ENCODE measurements around the gene IRF9. TPM values are rescaled to one million over a fixed set of nuclear protein-coding genes. Genes with fewer than 3 reads are reported as not detected.

Gene IRF9
- total and polyA plus RNA-seq, 10 donors = 85.8 to 265 (median 156) TPM

DNA sequence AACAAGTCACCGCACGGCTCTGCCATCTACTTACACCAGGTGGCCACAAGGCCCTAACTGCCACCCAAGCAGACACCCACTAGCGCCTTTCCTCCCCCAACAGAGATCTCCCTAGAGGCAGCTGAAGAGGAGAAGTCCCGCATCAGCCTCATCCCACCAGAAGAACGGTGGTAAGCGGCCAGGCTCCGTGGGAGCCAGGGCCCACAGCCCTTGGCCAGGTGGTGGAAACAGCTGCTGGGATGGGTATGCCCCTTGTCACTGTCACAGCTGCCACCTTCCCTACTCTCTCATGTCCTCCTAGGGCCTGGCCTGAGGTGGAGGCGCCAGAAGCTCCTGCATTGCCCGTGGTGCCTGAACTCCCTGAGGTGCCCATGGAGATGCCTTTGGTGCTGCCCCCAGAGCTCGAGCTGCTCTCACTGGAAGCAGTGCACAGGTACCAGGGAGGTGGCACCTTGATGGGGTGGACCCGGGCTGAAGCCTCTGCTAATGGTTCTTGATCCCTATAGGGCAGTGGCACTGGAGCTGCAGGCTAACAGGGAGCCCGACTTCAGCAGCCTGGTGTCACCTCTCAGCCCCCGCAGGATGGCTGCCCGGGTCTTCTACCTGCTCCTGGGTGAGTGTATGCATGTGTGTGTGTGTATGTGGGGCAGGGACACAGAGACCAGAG, 18.4 kb downstream of the IRF9 start:
- Histone ChIP-seq H3K9me3 (no peaks in the 10 kb centered on the region), H3K4me3 (no peak overlapping the region), H3K27me3 (replicated peaks in 1 of 7) (no peaks in the 10 kb centered on the region), H3K36me3 (peaks cover 2 to 100% (median 88%) of the 10 kb centered on the region in 6 donors), H3K27ac (no peak overlapping the region), H3K4me1 (no peaks in the 10 kb centered on the region)
- peak; percentile 1 to 52 (median 20) for TF ChIP-seq POLR2AphosphoS5 (IDR thresholded peaks at IDR 0.05)
- TF ChIP-seq POLR2A (IDR thresholded peaks at IDR 0.05) = no peak
- 84 to 90% (median 86%) methylated on average over 10 to 14 of the region's 14 CpGs for WGBS, 5 donors
- peak; percentile 56 for DNase-seq
- intact Hi-C loops (cut with DNase I; ENCODE audit: low total_unique reads) = no loop called here

DNA sequence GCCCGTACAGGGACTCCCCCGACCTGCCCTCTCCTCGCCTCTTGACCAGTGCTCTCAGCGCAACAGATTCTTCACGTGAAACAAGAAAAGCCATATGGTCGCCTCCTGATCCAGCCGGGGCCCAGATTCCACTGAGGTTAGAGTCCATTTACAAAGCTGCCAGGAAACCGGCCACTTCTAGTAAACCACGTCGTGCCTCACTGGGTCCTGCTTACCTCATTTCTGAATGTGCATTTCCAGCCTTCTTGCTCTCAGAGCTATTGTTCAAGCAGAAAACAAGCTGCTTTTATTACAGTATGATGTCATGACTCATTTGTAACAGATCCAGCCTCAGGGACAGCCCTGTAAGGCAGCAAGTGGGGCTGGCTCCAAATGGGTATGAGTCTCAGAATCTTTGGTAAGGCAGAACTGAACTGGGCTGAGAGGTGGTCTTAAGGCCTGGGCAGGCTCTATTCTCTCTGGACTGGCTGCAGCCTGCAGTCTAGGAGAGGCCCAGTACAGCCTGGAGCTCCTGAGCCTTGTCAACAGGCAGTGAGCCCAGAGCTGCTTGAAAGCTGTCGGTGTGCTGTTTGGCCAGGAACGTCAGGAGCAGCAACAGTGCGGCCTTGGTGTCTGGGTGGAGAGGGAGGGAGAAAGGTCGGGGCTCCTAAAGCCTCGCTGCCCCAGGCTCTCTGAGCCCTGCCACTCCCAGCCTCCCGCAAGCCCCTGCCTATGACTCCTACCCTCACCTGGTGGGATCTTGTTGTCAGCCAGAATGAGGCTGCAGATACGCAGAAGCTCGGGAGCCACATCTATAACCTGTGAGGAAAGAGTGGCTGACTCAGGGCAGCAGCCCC, 19.1 kb downstream of the IRF9 start:
- Histone ChIP-seq H3K27ac (peak overlapping the region in 1 of 8 donors; percentile 26), H3K36me3 (peaks cover 2 to 100% (median 93%) of the 10 kb centered on the region in 6 donors), H3K9me3 (no peaks in the 10 kb centered on the region), H3K27me3 (replicated peaks in 1 of 7) (no peaks in the 10 kb centered on the region), H3K4me3 (no peak overlapping the region), H3K4me1 (no peaks in the 10 kb centered on the region)
- 78 to 88% (median 85%) methylated on average over 9 to 18 of the region's 18 CpGs for WGBS, 5 donors
- intact Hi-C loops (cut with DNase I; ENCODE audit: low total_unique reads) = no loop called here
- TF ChIP-seq, protein P1, sequence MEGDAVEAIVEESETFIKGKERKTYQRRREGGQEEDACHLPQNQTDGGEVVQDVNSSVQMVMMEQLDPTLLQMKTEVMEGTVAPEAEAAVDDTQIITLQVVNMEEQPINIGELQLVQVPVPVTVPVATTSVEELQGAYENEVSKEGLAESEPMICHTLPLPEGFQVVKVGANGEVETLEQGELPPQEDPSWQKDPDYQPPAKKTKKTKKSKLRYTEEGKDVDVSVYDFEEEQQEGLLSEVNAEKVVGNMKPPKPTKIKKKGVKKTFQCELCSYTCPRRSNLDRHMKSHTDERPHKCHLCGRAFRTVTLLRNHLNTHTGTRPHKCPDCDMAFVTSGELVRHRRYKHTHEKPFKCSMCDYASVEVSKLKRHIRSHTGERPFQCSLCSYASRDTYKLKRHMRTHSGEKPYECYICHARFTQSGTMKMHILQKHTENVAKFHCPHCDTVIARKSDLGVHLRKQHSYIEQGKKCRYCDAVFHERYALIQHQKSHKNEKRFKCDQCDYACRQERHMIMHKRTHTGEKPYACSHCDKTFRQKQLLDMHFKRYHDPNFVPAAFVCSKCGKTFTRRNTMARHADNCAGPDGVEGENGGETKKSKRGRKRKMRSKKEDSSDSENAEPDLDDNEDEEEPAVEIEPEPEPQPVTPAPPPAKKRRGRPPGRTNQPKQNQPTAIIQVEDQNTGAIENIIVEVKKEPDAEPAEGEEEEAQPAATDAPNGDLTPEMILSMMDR (IDR thresholded peaks at IDR 0.05 in 8 of 11, conservative IDR thresholded peaks at IDR 0.05 in 3 of 11) = no peak
- TF ChIP-seq POLR2A (IDR thresholded peaks at IDR 0.05) (no peak), POLR2AphosphoS5 (IDR thresholded peaks at IDR 0.05) (peak in 1 of 3 donors; percentile 52)
- peak; percentile 41 for DNase-seq

DNA sequence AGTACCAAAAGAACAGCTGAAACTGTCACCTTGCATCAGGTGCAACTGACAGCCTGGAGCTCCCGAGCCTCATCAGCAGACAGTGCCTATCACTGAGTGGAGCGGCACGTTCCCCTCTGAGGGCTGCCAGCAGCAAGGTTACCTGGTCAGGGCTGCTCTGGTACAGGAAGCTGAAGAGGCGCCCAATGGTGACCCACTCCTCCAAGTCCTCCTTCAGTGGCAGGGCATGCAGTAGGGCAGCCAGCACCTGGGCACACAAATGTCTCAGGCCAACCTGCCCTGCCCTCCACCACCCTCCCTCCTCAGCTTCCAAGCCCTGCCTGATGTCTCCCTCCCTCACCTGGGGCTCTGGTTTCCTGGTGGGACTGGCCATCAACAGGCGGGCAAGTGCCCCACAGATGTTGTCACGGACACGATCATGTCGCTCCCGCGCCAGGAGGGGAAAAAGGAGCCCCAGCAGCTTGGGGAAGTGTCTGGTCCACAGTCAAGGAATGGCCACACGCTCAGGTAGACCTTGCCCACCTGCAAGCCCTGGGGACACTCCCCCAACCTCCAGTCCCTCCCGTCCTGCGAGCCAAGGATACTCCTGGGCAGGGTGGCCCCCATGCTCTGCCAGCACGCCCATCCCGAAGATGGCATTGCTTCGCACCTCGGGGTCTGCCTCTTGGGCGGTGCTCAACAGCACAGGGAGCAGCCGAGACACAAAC, 20.5 kb downstream of the IRF9 start:
- intact Hi-C loops (cut with DNase I; ENCODE audit: low total_unique reads) = no loop called here
- Histone ChIP-seq H3K4me3 (no peak overlapping the region), H3K27ac (no peak overlapping the region), H3K27me3 (replicated peaks in 1 of 7) (no peaks in the 10 kb centered on the region), H3K9me3 (no peaks in the 10 kb centered on the region), H3K36me3 (peaks cover 2 to 100% (median 99%) of the 10 kb centered on the region in 6 donors), H3K4me1 (peaks cover 0 to 7% (median 0%) of the 10 kb centered on the region in 6 donors)
- no peak for TF ChIP-seq POLR2A (IDR thresholded peaks at IDR 0.05)
- peak in 1 of 3 donors; percentile 51 for TF ChIP-seq POLR2AphosphoS5 (IDR thresholded peaks at IDR 0.05)
- TF ChIP-seq, protein P1 (IDR thresholded peaks at IDR 0.05 in 8 of 11, conservative IDR thresholded peaks at IDR 0.05 in 3 of 11) = no peak
- peak; percentile 70 for DNase-seq
- 82 to 92% (median 89%) methylated on average over 14 to 19 of the region's 19 CpGs for WGBS, 5 donors

DNA sequence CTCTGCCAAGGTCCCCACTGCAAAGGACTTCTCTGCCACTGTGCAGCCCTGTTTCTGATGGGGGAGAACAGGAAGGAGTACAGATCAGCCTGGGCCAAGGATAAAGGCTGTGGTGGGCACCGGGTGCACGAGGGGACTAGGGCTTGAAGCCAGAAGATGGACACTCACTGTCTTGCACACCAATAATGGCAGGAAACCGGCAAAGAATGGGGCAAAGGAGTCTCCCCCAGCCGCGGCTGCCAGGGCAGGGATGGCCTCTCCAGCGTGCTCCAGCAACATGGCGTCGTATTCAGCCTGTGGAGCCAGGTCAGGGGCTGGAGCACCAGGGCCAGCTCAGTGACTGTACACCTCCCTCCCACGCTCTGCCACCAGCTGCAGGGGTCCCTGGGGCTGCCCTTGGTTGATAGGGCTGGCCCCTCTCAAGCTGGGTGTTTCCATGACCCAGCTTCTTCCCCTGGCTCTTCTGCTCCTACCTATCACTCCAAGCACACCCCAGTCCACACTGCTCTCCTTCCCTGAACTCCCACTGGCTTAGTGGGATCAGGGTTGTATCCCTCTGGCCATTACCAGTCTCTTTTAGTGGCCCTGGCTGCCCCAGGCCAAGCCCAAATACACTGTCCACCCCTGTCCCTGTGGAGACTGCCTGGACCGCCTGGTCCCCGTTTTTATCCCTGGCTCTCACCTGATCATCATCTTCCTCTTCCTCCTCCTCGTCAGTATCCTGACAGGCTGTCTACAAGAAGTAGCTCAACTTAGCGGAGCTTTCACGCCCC, 21.2 kb downstream of the IRF9 start:
- peaks cover 0 to 15% (median 4%) of the 10 kb centered on the region in 6 donors for H3K4me1 ChIP-seq
- peaks cover 2 to 99% (median 94%) of the 10 kb centered on the region in 6 donors for H3K36me3 ChIP-seq
- DNase-seq = peak; percentile 67
- H3K27ac ChIP-seq = no peak overlapping the region
- no peaks in the 10 kb centered on the region for H3K27me3 ChIP-seq (replicated peaks in 1 of 7)
- H3K9me3 ChIP-seq = no peaks in the 10 kb centered on the region
- H3K4me3 ChIP-seq = no peak overlapping the region
- intact Hi-C loops (cut with DNase I; ENCODE audit: low total_unique reads) = no loop called here
- TF ChIP-seq POLR2AphosphoS5 (IDR thresholded peaks at IDR 0.05) = peak in 1 of 3 donors; percentile 32
- no peak for TF ChIP-seq POLR2A (IDR thresholded peaks at IDR 0.05)
- WGBS, 5 donors = 85 to 90% (median 88%) methylated on average over 14 of the region's 14 CpGs

Measured in spleen (tissue), 11 donors.